Gastroesophageal sphincter (tissue), 3 donors: Measurements from ENCODE around the gene NKX2-2.

Experiments used
- EP300 ChIP-seq: sonication (generic); formaldehyde crosslinking; IDR thresholded peaks from one replicate; pipeline ENCODE4 v1.6.1; 2017; ENCODE audit warnings: antibody characterized with exemption, mild to moderate bottlenecking
- POLR2A ChIP-seq, 2 donors: fragments of 450-650 bp; IDR thresholded peaks; one replicate each; pipeline ENCODE4 v1.6.1; 2017; ENCODE audit warnings: antibody characterized with exemption in 2 of 2, mild to moderate bottlenecking in 2 of 2, moderate library complexity in 1 of 2
- POLR2AphosphoS5 ChIP-seq: sonication (generic); formaldehyde crosslinking; IDR thresholded peaks from one replicate; pipeline ENCODE4 v1.6.1; 2017; ENCODE audit warnings: antibody characterized with exemption
- TF ChIP-seq, protein P1 (sequence below), 4 experiments: fragments of 200-600 bp in 2 of 4; fragments of 450-650 bp in 2 of 4; sonication (generic) in 1 of 4; IDR thresholded peaks; one replicate each; pipeline ENCODE4 v1.5.1; 2017 to 2019; ENCODE audit warnings: antibody characterized with exemption in 4 of 4, mild to moderate bottlenecking in 2 of 4, moderate library complexity in 2 of 4

DNA sequence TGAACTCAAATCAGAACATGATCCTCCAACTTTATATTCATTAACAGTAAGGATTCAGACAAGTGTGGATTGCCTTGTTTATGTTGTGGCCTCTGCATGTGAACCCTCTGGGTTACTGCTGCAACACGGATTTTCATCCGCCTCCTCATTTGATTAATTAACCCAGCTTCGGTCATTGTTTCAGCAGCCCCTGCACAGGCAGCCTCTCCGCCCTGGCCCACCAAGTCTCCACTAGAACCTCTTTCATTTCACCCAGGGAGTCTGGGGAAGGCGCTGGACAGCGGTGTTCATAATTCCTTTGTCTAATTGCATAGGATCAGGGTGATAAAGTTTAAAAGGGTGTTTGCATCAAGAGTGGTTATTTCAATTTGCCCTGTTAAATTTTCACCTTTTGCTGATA, 15.7 kb downstream of the NKX2-2 start:
- TF ChIP-seq, protein P1, sequence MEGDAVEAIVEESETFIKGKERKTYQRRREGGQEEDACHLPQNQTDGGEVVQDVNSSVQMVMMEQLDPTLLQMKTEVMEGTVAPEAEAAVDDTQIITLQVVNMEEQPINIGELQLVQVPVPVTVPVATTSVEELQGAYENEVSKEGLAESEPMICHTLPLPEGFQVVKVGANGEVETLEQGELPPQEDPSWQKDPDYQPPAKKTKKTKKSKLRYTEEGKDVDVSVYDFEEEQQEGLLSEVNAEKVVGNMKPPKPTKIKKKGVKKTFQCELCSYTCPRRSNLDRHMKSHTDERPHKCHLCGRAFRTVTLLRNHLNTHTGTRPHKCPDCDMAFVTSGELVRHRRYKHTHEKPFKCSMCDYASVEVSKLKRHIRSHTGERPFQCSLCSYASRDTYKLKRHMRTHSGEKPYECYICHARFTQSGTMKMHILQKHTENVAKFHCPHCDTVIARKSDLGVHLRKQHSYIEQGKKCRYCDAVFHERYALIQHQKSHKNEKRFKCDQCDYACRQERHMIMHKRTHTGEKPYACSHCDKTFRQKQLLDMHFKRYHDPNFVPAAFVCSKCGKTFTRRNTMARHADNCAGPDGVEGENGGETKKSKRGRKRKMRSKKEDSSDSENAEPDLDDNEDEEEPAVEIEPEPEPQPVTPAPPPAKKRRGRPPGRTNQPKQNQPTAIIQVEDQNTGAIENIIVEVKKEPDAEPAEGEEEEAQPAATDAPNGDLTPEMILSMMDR (IDR thresholded peaks at IDR 0.05) = no peak
- TF ChIP-seq EP300 = no peak
- no peak for TF ChIP-seq POLR2A (IDR thresholded peaks at IDR 0.05)
- no peak for TF ChIP-seq POLR2AphosphoS5
